Right forelimb (tissue), 1 donor: ENCODE measurements around the gene SBNO2.
"Not testable (repeated sequence)": the region's sequence is repeated elsewhere in the genome, so short reads cannot be mapped to it uniquely, and the experiment has no call there.

Experiments
- DNase-seq: peaks from one replicate; pipeline ENCODE4 v3.0.0-alpha.2; 2018

SBNO2 gene

DNA sequence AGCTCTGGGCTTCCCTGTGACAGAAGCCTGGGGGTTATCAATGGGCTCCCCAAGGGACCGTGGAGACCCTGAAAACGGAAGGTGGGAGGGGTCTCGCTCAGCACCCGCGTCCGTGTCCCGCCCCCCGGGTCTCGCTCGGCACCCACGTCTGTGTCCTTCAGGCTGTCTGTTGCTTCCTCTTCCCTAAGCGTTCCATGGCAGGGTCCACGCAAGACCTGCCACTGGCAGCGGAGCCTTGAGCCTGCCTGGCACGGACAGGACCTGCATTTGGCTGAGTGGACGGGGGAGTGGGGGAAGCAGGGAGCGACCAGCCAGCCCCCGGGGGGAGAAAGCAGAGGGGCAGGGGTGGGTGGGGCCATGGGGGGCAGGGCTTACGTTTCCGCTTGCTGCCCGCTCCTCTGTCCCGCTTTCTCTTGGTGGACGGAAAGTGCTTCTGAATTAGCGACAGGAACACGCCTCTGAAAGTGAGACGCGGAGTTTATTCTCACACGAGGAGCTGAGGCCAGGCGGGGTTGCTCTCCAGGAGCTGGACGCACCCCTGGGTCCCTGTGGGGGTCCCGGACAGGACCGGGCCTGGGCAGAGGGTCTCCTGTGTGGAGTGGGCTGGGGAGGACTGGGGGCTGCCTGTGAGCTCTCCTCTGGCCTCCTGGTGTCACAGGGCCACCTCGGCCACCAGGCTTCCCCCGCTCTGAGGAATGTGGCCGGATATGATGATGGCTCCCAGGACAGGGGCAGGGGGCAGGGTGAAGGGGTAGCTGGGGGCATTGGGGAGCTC lies 58.2 kb downstream of the SBNO2 start:
- no peak for DNase-seq

DNA sequence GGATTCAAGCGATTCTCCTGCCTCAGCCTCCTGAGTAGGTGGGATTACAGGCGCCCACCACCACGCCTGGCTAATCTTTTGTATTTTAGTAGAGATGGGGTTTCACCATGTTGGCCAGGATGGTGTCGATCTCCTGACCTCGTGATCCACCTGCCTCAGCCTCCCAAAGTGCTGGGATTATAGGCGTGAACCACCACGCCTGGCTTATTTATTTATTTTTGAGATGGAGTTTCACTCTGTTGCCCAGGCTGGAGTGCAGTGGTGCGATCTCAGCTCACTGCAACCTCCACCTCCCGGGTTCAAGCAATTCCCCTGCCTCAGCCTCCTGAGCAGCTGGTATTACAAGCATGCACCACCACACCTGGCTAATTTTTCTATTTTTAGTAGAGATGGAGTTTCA lies 59.3 kb downstream of the SBNO2 start:
- not testable (repeated sequence) for DNase-seq

DNA sequence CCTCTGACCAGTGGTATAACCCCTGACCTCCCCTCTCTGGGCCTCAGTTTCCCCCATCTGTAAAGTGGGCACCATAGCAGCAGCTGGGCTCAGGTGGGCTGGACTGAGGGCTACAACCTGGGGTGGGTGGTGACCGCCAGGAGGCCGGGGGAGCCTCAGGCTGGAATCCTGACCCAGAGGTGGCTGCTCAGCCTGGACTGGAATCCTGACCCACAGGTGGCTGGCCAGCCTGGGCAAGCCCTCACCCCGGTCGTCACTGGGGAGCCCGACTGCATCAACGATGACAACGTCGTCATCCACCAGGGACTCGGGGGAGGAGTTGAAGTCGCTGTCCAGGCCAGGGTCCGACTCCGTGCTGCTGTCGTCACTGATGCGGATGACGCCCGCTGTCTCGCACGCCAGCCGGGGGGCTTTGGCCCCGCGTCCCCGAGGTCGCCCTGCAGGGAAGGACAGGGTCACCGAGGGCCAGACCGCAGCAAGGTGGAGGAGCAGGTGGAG lies 60.0 kb downstream of the SBNO2 start:
- no peak for DNase-seq

DNA sequence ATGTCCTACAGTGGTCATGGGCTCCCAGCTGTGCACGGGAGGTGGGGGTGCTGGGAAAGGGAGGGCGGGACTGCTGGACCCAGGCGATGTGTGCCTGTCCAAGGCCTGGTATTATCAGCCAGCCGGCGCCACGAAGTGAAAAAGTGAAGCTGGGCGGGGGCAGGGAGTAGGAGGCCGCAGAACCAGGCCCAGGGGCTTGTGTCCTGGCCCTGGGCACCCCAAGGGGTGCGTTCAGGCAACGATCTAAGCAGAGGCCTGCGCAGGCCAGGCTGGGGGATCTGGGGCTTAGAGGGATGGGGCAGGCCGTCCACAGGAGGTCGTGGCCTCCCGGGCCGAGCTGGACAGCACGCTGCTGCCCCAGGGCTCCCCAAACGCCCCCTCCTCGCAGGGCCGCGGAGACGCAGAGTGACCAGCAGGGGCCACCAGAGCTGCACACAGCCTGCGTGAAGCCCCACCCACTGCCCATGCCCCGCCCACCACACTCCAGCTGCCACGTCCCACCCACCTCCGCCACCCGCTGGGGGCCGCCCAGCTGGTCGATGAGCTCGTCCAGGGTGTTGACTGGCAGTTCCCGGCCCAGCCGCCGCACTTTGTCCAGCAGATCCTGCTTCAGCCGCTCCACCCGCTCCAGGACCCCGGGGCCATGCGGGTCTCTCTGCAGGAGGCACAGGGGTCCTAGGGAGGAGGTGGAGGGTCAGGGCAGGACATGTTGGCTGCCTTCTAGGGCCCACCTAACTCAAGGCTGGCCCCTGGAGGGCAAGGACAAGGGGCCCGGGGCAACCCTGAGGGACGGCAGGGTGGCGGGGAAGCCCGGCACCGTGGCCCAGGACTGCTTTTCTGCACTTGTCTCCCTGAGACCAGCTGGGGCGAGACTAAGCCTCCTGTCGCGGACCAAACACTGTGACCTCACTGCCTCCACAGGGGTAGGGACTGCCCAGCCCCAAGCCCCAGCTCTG lies 60.8 kb downstream of the SBNO2 start:
- DNase-seq = peak; percentile 97

DNA sequence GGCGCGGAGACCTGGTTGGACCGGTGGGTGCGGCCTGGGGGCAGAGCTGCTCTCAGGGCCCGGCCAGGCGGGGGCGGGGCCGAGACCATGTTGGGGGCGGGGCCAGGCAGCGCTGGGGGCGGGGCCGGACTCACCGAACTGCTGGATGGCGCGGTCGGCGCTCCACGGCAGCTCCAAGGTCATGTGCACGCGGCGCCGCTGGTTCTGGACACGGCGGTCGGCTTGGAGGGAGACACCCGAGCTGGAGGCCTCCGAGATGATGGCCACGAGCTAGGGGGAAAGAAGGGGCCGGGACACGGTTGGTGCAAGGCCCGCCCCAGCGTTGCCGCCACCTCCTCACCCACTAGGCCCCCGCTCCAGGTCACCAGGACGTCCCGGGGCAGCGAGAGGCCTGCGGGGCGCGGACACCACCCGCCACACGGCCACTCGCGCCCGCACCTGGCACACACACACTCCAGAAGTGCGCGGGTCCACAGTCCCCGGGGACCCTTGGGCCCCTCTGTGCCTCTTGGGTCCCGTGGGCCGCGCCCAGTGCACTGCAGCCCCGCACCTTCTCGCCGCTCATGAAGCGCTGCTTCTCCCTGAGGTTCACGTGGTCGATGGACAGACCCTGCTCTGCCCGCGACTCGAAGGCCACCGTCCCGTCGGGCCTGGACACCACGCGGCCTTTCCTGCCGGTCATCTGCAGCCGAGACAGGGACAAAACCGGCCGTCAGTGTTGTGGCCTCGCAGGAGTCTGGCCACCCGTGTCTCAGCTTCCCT lies 61.6 kb downstream of the SBNO2 start:
- DNase-seq = no peak

DNA sequence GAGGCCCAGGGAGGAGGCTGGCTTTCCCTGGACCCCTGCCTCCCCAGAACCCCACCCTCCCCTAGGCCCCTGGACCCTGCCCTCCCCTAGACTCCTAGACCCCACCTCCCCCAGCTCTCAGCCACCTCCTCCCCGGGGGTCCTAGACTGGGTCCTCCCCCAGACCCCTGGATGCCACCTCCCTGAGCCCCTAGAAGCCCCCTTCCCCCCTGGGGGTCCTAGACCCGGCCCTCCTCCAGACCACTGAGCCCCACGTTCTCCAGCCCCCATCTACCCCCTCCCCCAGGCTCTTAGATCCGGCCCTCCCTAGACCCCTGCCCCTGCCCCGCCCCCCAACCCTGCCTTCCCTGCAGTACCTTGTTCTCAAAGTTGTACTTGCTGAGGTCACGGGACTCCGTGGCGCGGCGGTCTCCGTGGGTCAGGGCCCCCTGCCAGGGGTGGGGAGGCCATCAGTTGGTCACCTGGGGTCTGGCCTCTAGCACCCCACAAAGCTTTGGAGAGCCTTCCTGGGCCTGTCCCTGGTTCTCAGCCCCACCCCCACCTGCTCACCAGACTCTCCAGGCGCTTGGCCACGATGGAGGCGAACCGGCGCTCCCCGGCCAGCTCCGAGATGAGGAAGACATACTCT lies 62.3 kb downstream of the SBNO2 start:
- DNase-seq = no peak

DNA sequence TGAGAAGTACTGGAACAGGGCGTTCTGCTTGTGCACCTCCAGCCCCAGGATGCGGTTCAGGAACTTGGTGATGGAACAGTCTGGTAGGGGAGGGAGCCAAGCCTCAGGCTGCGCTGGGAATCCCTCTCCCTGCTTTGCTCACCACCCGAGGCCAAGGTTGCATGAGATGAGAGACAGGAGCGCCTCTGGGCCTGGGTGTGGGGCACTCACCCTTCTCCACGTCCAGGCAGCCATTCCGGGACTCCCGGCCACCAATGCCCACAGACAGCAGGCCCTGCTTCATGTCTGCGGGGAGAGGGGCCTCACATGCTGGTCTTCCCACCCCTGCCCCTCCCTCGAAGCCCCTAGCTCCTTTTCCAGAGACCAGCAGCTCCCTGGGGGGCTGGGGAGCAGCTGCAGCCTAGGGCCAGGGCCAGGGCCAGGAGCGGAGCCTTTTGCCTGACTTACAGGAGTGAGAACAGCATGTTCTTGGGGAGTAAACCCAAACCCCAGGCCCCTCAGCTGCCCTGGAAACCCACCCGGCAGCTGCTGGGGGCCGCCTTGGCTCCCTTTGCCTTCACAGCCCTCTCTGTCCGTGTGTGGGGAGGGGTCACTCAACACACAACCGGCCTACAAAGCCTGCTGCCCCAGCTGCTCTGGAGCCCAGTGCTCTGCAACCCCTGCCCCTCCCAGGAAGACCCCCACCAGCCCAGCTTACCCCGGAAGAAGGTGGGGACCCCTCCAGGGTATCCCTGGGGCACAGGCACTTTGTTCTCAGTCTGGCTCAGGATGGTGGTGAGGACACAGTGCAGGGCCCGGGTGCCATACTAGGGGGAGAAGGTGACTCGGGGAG lies 63.0 kb downstream of the SBNO2 start:
- DNase-seq = no peak

DNA sequence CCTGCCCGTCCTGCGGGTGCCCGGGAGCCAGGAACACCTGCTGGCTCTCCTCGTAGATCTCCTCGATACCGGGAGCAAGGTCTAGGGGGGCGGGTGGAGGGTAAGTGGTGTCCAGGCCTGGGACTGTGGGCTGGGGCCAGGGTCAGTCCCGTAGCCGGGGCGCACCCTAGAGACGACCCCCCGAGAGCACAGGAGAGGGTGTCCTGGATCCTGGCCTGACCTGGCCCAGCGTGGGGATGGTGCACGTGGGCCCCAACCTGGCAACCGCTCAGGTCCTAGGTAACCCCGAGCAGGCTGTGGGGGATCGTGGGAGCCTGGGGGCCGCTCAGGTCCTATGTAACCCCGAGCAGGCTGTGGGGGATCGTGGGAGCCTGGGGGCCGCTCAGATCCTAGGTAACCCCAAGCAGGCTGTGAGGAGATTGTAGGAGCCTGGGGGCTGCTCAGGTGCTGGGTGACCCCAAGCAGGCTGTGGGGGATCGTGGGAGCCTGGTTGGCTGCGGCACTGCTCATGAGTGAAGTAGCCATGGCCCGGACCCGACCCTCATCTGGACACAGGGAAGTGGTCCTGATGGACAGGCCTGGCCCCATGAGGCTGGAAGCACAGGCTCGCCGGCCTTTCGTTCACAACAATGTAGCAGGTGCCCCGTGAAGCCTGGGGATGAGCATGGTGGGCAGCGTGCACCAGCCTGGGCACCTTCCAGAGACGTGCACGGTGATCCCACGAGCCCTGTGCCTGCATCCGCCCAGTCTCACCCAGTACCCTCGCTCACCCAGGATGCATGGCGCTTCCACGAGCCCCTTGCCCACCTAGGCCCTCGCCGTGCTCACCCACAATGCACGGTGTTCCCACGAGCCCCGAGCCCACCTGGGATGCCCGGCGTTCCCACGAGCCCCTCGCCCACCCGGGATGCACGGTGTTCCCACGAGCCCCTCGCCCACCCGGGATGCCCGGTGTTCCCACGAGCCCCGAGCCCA lies 64.1 kb downstream of the SBNO2 start:
- DNase-seq = no peak

DNA sequence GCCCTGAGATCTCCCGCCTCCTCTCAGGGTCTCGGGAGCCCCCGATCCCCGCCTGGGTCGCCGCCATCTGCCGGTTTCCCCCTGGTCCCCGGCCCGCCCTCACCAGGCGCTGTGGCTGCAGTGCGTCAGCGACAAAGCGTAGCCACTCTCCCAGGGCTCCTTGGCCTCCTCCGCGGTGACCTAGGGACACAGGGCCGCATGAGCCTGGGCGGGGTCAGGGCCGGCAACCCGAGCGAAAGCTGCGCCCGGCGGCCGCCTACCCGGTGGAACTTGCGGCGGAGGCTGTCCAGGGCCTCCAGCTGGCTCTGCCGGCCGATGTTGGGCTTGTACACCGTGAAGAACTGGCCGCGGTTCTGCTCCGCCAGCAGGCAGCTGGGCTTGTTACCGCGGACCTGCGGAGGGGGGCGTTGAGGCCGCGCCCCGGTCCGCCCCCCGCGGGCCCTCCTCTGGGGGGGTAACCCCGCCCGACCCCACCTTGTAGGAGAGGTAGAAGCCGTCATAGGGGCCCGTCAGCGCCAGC lies 65.0 kb downstream of the SBNO2 start:
- DNase-seq = no peak

DNA sequence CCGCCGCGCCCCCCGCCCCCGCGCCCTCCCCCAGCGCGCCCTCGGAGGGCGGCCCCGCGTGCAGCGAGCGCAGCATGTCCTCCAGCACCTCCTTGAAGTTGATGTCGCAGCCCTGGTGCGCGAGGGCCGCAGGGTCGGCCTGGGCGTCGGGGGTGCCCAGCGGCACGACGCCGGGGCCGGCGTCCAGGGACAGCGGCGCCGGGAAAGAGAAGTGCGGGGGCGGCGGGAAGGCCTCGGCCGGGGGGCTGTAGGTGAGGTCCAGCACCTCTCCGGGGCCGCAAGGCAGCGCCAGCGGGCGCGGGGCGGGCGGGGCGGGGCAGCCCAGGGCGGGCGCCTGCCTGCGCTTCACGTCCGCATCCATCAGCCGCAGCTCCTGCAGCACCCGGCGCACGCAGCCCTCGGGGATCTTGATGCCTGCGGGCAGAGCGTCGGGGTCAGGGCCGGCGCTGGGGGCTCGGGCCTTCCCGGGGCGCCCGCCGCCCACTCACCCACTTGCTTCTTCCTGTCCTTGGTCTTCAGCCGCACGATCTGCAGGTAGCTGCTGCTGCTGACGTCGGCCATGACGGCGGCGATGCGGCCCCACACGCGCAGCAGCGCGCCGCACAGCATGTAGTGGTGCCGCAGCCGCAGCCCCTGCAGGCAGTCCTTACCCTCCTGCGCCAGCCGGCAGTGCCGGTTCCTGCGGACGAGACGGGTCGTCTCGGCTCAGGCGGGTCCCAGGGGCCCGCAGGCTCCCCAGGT lies 65.6 kb downstream of the SBNO2 start:
- no peak for DNase-seq

DNA sequence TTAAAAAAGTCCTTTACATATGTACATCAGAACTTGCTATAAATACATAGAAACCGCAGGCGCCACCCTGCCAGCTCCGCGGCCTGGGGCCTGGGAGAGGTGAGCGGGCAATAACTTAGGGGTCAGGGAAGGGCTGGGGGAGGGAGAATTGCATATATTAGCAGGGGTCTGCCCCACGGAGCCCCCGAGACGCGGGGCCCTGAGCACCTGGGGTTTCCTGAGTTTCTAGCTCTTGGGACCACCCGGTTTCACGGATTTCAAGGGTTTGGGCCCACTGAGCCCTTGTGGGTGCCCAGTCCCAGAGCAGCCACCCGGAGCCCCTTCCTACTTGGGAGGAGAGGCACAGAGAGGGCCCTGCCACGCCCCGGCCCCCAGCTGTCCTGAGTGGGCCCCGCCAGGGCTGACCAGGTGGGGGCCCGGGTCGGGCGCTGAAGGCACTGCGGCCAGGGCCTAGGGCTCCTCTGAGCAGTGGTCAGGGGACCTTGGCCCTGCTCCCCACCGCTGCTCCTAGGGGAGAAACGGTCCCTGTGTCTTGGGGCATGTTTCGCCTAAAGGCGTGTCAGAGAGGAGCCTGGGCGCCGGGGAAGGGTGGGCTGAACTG lies 66.3 kb downstream of the SBNO2 start:
- DNase-seq = no peak

DNA sequence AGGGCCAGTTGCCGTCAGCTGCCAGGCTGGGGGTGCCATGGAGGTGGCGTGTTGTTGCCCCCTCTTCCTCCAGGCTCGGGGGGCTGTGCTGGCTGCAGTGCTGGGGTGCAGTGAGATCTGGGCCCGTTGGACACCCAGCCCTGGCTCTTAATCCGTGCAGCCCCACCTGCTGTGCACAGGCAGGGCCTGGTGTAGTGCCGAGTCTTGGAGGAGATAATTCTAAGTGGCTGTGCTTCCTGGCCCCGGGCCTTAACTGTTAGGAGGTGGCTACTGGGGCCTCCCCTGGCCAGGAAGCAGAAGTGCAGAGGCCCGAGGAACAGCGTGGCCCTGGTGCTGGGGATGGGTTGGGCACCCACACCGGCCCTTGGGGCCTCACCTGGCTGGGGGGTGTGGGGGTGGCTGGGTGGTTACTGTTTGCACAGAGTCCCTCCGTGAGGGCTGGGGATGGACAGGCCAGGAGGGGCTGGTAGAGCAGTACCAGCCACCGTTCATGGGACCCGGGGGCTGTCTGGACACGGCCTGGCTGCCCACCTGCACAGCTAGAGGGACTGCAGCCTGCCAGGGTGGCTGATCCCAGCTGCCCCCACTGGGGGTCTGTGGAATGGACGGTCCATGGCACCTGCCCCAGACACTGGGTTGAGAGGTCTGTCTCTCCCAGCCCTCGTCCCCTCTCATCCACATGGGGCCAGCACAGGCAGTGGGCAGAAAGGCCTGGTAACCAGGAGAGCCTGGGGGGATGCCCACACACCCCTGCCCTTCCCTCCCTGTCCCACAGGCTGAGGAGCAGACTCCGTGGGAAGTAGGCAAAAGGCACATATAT lies 67.0 kb downstream of the SBNO2 start:
- DNase-seq = no peak

DNA sequence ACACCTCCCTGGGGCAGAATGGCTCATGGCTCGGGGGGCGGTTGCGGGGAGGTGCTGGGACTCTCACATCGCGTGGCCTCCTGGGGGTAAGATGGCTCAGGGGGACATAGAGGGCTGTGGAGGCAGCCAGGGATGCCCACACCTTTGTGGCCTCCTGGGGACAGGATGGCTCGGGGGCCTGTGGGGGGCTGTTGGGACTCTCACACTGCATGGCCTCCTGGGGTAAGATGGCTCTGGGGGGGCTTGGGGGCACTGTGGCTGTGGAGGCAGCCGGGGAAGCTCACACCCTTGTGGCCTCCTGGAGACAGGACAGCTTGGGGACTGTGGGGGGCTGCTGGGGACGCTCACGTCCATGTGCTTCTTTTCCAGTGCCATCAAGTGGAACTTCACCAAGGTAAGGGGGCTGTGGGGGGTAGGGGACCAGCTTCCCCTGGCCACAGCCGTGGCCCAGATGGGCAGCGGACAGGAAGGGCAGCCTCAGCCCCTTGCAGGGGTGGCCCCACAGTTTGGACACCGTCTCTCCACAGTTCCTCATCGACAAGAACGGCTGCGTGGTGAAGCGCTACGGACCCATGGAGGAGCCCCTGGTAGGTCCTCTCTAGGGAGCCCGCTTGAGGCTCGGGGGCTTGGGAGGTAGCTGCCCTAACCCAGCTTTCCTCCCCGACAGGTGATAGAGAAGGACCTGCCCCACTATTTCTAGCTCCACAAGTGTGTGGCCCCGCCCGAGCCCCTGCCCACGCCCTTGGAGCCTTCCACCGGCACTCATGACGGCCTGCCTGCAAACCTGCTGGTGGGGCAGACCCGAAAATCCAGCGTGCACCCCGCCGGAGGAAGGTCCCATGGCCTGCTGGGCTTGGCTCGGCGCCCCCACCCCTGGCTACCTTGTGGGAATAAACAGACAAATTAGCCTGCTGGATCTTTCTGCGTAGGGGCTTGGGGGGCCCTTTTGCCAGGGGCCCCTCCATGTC lies 67.9 kb downstream of the SBNO2 start:
- DNase-seq = no peak

DNA sequence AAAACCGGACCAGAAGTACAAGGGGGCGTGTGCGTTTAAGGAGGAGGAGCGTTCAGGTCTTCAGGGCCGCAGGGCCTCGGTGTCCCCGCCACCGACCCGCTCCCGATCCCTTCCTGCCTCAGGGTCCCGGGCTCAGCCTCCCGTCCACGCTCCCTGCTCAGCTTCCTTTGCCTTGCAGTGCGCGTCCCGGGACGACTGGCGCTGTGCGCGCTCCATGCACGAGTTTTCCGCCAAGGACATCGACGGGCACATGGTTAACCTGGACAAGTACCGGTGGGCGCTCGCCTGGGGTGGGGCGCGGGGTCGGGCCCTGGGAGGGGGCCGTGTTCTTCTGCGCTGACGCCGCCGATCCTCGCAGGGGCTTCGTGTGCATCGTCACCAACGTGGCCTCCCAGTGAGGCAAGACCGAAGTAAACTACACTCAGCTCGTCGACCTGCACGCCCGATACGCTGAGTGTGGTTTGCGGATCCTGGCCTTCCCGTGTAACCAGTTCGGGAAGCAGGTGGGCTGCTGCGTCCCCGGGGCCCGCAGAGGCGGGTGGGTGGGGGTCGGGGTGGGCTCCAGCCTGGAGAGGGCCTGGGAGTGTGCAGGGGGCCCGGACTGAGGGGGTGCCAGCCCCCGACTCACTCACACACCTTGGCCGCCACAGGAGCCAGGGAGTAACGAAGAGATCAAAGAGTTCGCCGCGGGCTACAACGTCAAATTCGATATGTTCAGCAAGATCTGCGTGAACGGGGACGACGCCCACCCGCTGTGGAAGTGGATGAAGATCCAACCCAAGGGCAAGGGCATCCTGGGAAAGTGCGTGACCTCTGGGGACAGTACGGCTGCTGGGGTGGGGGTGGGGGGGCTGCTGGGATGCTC lies 68.8 kb downstream of the SBNO2 start:
- DNase-seq = no peak

DNA sequence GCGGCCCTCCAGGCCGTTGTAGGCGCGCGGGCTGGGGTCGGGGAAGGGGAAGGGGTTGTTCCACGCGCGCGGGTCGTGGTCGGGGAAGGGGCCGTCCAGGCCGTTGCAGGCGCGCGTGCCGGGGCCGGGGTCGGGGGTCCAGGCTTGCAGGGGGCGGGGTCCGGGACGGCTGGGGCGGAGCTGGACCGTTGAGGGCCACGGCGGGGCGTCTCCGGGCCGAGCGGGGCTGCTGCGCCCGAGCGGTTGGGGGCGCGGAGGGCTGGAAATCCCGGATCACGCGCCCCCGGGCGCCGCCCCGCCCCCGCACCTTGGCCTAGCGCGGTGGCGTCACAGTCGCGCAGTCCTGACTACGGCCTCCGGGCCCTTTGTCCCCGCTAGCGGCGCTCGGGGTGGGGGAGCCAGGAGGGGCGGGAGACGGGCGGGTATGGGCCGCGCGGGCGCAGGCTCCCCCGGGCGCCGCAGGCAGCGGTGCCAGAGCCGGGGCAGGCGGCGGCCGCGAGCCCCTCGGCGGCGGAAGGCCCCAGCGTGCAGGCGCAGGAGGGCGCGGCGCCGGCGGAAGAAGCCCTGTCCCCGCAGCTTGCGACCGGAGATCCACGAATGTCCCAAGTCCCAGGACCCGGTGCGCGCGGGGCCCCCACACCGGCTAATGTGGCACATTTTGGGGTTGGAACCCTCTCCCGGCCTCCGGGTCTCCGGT lies 69.6 kb downstream of the SBNO2 start:
- DNase-seq = peak; percentile 75
